IMR-90 (cell line): ENCODE measurements around the gene CLDN34. TPM values are rescaled to one million over a fixed set of nuclear protein-coding genes. Genes with fewer than 3 reads are reported as not detected.

Source experiments
- ATAC-seq: fragments of 200-7000 bp; cut with Tn5 transposase; 2 replicates; pipeline ENCODE4 v1.9.1; 2020; ENCODE audit warnings: low read depth, mild to moderate bottlenecking, moderate library complexity
- BruUV-seq: library from RNA; stranded (reverse); fragments of 400-500 nt; replicated peaks from 2 replicates; lab custom pipeline; 2021; lab: Mats Ljungman, UMichigan
- CTCF ChIA-PET: fragments of 300-600 bp; formaldehyde crosslinking; extraction: SDS; loops from one replicate; lab custom pipeline; 2021; ENCODE audit warnings: antibody characterized with exemption; lab: Yijun Ruan, JAX
- POLR2A ChIA-PET: fragments of 300-600 bp; sonication (Branson Sonifier 250); formaldehyde crosslinking; loops from one replicate; lab custom pipeline; 2022; ENCODE audit warnings: antibody characterized with exemption; ENCODE audit not compliant: unreplicated experiment; lab: Charles Lee
- DNase-seq: peaks from one replicate; pipeline ENCODE4 v3.0.0; 2013
- H2AFZ ChIP-seq: replicated peaks from 2 replicates; pipeline ENCODE3; 2013; ENCODE audit warnings: low read length, mild to moderate bottlenecking; ENCODE audit not compliant: poor library complexity
- H2AK5ac ChIP-seq: 2 replicates; pipeline ENCODE4 v1.6.1; 2013; ENCODE audit warnings: low read depth, low read length, inconsistent platforms
- H2AK9ac ChIP-seq: replicated peaks from 2 replicates; pipeline ENCODE3; 2013; ENCODE audit warnings: mild to moderate bottlenecking, low read depth, low read length, moderate library complexity; ENCODE audit not compliant: poor library complexity
- H2BK120ac ChIP-seq: 2 replicates; pipeline ENCODE4 v1.6.1; 2013; ENCODE audit warnings: low read depth, low read length, inconsistent platforms
- H2BK15ac ChIP-seq: 3 replicates; pipeline ENCODE4 v1.6.1; 2013; ENCODE audit warnings: low read depth, low read length, inconsistent platforms
- H2BK20ac ChIP-seq: 2 replicates; pipeline ENCODE4 v1.6.1; 2013; ENCODE audit warnings: low read depth, mild to moderate bottlenecking, inconsistent platforms, low read length, moderate library complexity
- H2BK5ac ChIP-seq: 2 replicates; pipeline ENCODE4 v1.6.1; 2013; ENCODE audit warnings: mild to moderate bottlenecking, low read depth, low read length, inconsistent platforms; ENCODE audit not compliant: poor library complexity, severe bottlenecking
- H3K14ac ChIP-seq: replicated peaks from 2 replicates; pipeline ENCODE4 v1.6.1; 2013; ENCODE audit warnings: low read depth, low read length, inconsistent platforms
- H3K18ac ChIP-seq: 2 replicates; pipeline ENCODE4 v1.6.1; 2013; ENCODE audit warnings: low read depth, low read length, control low read depth
- H3K23ac ChIP-seq: 2 replicates; pipeline ENCODE4 v1.6.1; 2013; ENCODE audit warnings: low read depth, low read length, inconsistent platforms
- H3K27ac ChIP-seq: 2 replicates; pipeline ENCODE4 v1.5.1; 2013; ENCODE audit warnings: mild to moderate bottlenecking, control low read depth, low read length; ENCODE audit not compliant: insufficient read depth
- H3K27me3 ChIP-seq: 2 replicates; pipeline ENCODE4 v1.6.1; 2013; ENCODE audit warnings: low read length; ENCODE audit not compliant: control insufficient read depth, insufficient read depth
- H3K36me3 ChIP-seq: 2 replicates; pipeline ENCODE4 v1.6.1; 2013; ENCODE audit warnings: low read length, mixed read lengths; ENCODE audit not compliant: control insufficient read depth, insufficient read depth
- H3K4ac ChIP-seq: 2 replicates; pipeline ENCODE4 v1.6.1; 2013; ENCODE audit warnings: low read depth, low read length, inconsistent platforms
- H3K4me1 ChIP-seq: 2 replicates; pipeline ENCODE4 v1.6.1; 2013; ENCODE audit warnings: low read length, mixed read lengths; ENCODE audit not compliant: control insufficient read depth, insufficient read depth
- H3K4me2 ChIP-seq: 2 replicates; pipeline ENCODE4 v1.6.1; 2013; ENCODE audit warnings: low read depth, mild to moderate bottlenecking, control low read depth, low read length, moderate library complexity
- H3K4me3 ChIP-seq: 2 replicates; pipeline ENCODE4 v1.5.1; 2013; ENCODE audit warnings: low read depth, mild to moderate bottlenecking, control low read depth, low read length, moderate library complexity; ENCODE audit not compliant: insufficient read depth
- H3K56ac ChIP-seq: 2 replicates; pipeline ENCODE4 v1.6.1; 2013; ENCODE audit warnings: low read length, inconsistent platforms; ENCODE audit not compliant: insufficient read depth; ENCODE audit errors: extremely low read depth
- H3K79me1 ChIP-seq, 2 experiments: 2 replicates each; pipeline ENCODE4 v1.6.1; 2013; ENCODE audit warnings: low read length in 2 of 2, inconsistent platforms in 1 of 2, low read depth in 1 of 2
- H3K9ac ChIP-seq: 2 replicates; pipeline ENCODE4 v1.6.1; 2013; ENCODE audit warnings: low read depth, low read length, control low read depth
- H3K9me1 ChIP-seq: 2 replicates; pipeline ENCODE4 v1.6.1; 2013; ENCODE audit warnings: low read length, inconsistent platforms; ENCODE audit not compliant: insufficient read depth
- H3K9me3 ChIP-seq: 2 replicates; pipeline ENCODE4 v1.6.1; 2013; ENCODE audit warnings: low read length; ENCODE audit not compliant: control insufficient read depth, insufficient read depth
- H4K20me1 ChIP-seq: 2 replicates; pipeline ENCODE4 v1.6.1; 2013; ENCODE audit warnings: low read length, inconsistent platforms; ENCODE audit not compliant: insufficient read depth
- H4K5ac ChIP-seq: 2 replicates; pipeline ENCODE4 v1.6.1; 2013; ENCODE audit warnings: mild to moderate bottlenecking, low read depth, low read length, control low read depth
- H4K8ac ChIP-seq, 2 experiments: 2 replicates each; pipeline ENCODE4 v1.6.1; 2013; ENCODE audit warnings: low read depth in 2 of 2, low read length in 2 of 2, control low read depth in 1 of 2, inconsistent platforms in 1 of 2
- H4K91ac ChIP-seq: 2 replicates; pipeline ENCODE4 v1.6.1; 2013; ENCODE audit warnings: low read depth, low read length, inconsistent platforms; ENCODE audit not compliant: insufficient read depth
- BHLHE40 ChIP-seq: fragments of 150-350 bp; IDR thresholded peaks from 2 replicates; pipeline ENCODE4 v1.6.1; 2016; ENCODE audit warnings: mild to moderate bottlenecking, low read depth, low read length
- CEBPB ChIP-seq: IDR thresholded peaks from 2 replicates; pipeline ENCODE4 v1.6.1; 2012; ENCODE audit warnings: low read depth, low read length, improper control_type of control experiment
- CHD1 ChIP-seq: IDR thresholded peaks from 2 replicates; pipeline ENCODE4 v1.6.1; 2012; ENCODE audit warnings: low read depth, low read length, improper control_type of control experiment
- CTCF ChIP-seq: conservative IDR thresholded peaks from 2 replicates; pipeline ENCODE4 v1.5.1; 2012; ENCODE audit warnings: mild to moderate bottlenecking, low read depth, low read length, improper control_type of control experiment
- FOS ChIP-seq: fragments of 150-350 bp; IDR thresholded peaks from 2 replicates; pipeline ENCODE4 v1.6.1; 2016; ENCODE audit warnings: low read depth, low read length
- MAFK ChIP-seq: IDR thresholded peaks from 2 replicates; pipeline ENCODE4 v1.6.1; 2012; ENCODE audit warnings: low read depth, low read length, improper control_type of control experiment
- MAZ ChIP-seq: IDR thresholded peaks from 2 replicates; pipeline ENCODE4 v1.6.1; 2012; ENCODE audit warnings: low read depth, mild to moderate bottlenecking, low read length, improper control_type of control experiment, moderate library complexity, borderline replicate concordance
- MXI1 ChIP-seq: IDR thresholded peaks from 2 replicates; pipeline ENCODE4 v1.6.1; 2012; ENCODE audit warnings: low read depth, mild to moderate bottlenecking, low read length, moderate library complexity, borderline replicate concordance
- NFE2L2 ChIP-seq: fragments of 150-350 bp; IDR thresholded peaks from 2 replicates; pipeline ENCODE4 v1.6.1; 2016; ENCODE audit warnings: low read depth, mild to moderate bottlenecking, low read length
- POLR2A ChIP-seq: IDR thresholded peaks from 2 replicates; pipeline ENCODE4 v1.6.1; 2012; ENCODE audit warnings: mild to moderate bottlenecking, low read depth, low read length
- RAD21 ChIP-seq: IDR thresholded peaks from 2 replicates; pipeline ENCODE4 v1.6.1; 2012; ENCODE audit warnings: low read length, improper control_type of control experiment
- RCOR1 ChIP-seq: IDR thresholded peaks from 2 replicates; pipeline ENCODE4 v1.6.1; 2012; ENCODE audit warnings: mild to moderate bottlenecking, low read length, improper control_type of control experiment; ENCODE audit not compliant: insufficient replicate concordance
- RFX5 ChIP-seq: IDR thresholded peaks from 2 replicates; pipeline ENCODE4 v1.8.0; 2012; ENCODE audit warnings: low read depth, mild to moderate bottlenecking, low read length, moderate library complexity
- SMC3 ChIP-seq: fragments of 150-350 bp; IDR thresholded peaks from 2 replicates; pipeline ENCODE4 v1.6.1; 2016; ENCODE audit warnings: low read depth, mild to moderate bottlenecking, antibody characterized with exemption, low read length, moderate library complexity
- USF2 ChIP-seq: fragments of 150-350 bp; IDR thresholded peaks from 2 replicates; pipeline ENCODE4 v1.6.1; 2017; ENCODE audit warnings: mild to moderate bottlenecking, antibody characterized with exemption, low read length, low read depth
- WGBS, 2 experiments: methylation state at CpG; one replicate each; pipeline versions ENCODE4 v1.1.5 to v1.1.7; 2013; ENCODE audit warnings: missing lambda C conversion rate in 2 of 2; ENCODE audit not compliant: insufficient read length in 1 of 2; ENCODE audit errors: extremely low coverage in 2 of 2; 5-methylcytosine and 5-hydroxymethylcytosine counted together
- dilution Hi-C: fragments of 300-500 bp; cut with HindIII; formaldehyde crosslinking; loops from one replicate; pipeline ENCODE4 v1.14.3; 2018; ENCODE audit warnings: low sequenced_read_pairs; ENCODE audit not compliant: unreplicated experiment
- in situ Hi-C: fragments of 300-500 bp; cut with MboI; formaldehyde crosslinking; loops from 3 replicates; pipeline ENCODE4 v1.14.3; 2019; ENCODE audit warnings: low sequenced_read_pairs, inconsistent platforms, mixed read lengths
- intact Hi-C: fragments of 100-400 bp; cut with micrococcal nuclease; formaldehyde crosslinking; loops from 2 replicates; pipeline ENCODE4 v1.10.0; 2022
- polyA plus RNA-seq, 3 experiments: library from polyadenylated mRNA; depleted of rRNA; stranded (reverse); fragments of >200 nt; gene quantifications; 2 replicates each; pipeline ENCODE4 v1.2.3, GENCODE V29; 2012; ENCODE audit warnings: low replicate concordance in 1 of 3
- total RNA-seq: library from RNA; depleted of rRNA; stranded (reverse); fragments of >200 nt; gene quantifications from 2 replicates; pipeline ENCODE4 v1.2.3, GENCODE V29; 2012
- TF ChIP-seq, protein P1 (sequence below): fragments of 150-350 bp; IDR thresholded peaks from 2 replicates; pipeline ENCODE4 v1.6.1; 2016; ENCODE audit warnings: low read depth, mild to moderate bottlenecking, low read length, moderate library complexity, borderline replicate concordance

The CLDN34 gene
- total and polyA plus RNA-seq, 2 of the 4 experiments (the other 2 are of a cell fraction) = 0.14 TPM; not detected in 1

GRCh38 chrX:9926002-9926401, 41.2 kb upstream of the CLDN34 start:
- Histone ChIP-seq H3K9me1 (peaks cover 12% of the 10 kb centered on the region; the same call in 1 of the 2 replicates), H4K5ac (no peak overlapping the region), H3K14ac (no peak overlapping the region), H3K9ac (no peak overlapping the region), H3K56ac (no peak overlapping the region), H4K8ac (no peak overlapping the region), H2AK5ac (no peak overlapping the region), H2BK5ac (no peak overlapping the region), H3K18ac (no peak overlapping the region), H3K79me1 (peaks cover 7 to 21% of the 10 kb centered on the region in 2 experiments; a peak in 3 of 4 replicates), H3K9me3 (no peaks in the 10 kb centered on the region), H2AFZ (no peak overlapping the region), H3K4me3 (no peak overlapping the region), H2BK20ac (no peak overlapping the region), H3K36me3 (no peaks in the 10 kb centered on the region), H3K4ac (no peak overlapping the region), H3K4me1 (peaks cover 4% of the 10 kb centered on the region; the same call in 1 of the 2 replicates), H3K27me3 (no peaks in the 10 kb centered on the region), H3K4me2 (no peak overlapping the region), H3K27ac (no peak overlapping the region), H2BK120ac (no peak overlapping the region), H4K91ac (no peak overlapping the region), H2AK9ac (no peak overlapping the region), H3K23ac (no peak overlapping the region), H2BK15ac (no peak overlapping the region), H4K20me1 (no peaks in the 10 kb centered on the region)
- in situ Hi-C loops (no loop called here), dilution Hi-C loops (no loop called here), intact Hi-C loops (no loop called here)
- ATAC-seq = no peak
- ChIA-PET CTCF (no interaction called here), POLR2A (no interaction called here)
- no peak for TF ChIP-seq MXI1
- no peak for TF ChIP-seq POLR2A
- TF ChIP-seq NFE2L2 = no peak
- TF ChIP-seq RFX5 = no peak
- no peak for TF ChIP-seq BHLHE40
- TF ChIP-seq FOS = no peak
- TF ChIP-seq CHD1 = no peak
- no peak for TF ChIP-seq CTCF
- no peak for TF ChIP-seq CEBPB
- TF ChIP-seq, protein P1, sequence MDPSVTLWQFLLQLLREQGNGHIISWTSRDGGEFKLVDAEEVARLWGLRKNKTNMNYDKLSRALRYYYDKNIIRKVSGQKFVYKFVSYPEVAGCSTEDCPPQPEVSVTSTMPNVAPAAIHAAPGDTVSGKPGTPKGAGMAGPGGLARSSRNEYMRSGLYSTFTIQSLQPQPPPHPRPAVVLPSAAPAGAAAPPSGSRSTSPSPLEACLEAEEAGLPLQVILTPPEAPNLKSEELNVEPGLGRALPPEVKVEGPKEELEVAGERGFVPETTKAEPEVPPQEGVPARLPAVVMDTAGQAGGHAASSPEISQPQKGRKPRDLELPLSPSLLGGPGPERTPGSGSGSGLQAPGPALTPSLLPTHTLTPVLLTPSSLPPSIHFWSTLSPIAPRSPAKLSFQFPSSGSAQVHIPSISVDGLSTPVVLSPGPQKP = no peak
- no peak for TF ChIP-seq SMC3
- TF ChIP-seq RCOR1 = no peak
- no peak for TF ChIP-seq RAD21
- no peak for TF ChIP-seq MAFK
- TF ChIP-seq MAZ = no peak
- no peak for TF ChIP-seq USF2
- DNase-seq = no peak
- no CpG with 5 or more reads among the region's 9 CpGs for WGBS, 2 experiments
- no TSS peak for BruUV-seq
